Hepatocyte (in vitro differentiated cells): ENCODE results near the gene HBB. TPM values are rescaled to one million over a fixed set of nuclear protein-coding genes. Genes with fewer than 3 reads are reported as not detected.

Experiments
- DNase-seq: peaks from one replicate; pipeline ENCODE4 v3.0.0-alpha.2; 2016; ENCODE audit warnings: low spot score
- H2AFZ ChIP-seq: fragments of 200-600 bp; sonication (generic); 2 replicates; pipeline ENCODE4 v1.6.0; 2016; ENCODE audit warnings: antibody characterized with exemption, mild to moderate bottlenecking
- H3K27ac ChIP-seq: fragments of 200-600 bp; sonication (generic); 2 replicates; pipeline ENCODE4 v1.5.1; 2016; ENCODE audit warnings: mild to moderate bottlenecking
- H3K27me3 ChIP-seq: fragments of 200-600 bp; sonication (generic); 2 replicates; pipeline ENCODE4 v1.6.1; 2016
- H3K36me3 ChIP-seq: fragments of 200-600 bp; sonication (generic); replicated peaks from 2 replicates; pipeline ENCODE4 v1.5.1; 2016; ENCODE audit warnings: low read depth; ENCODE audit not compliant: insufficient read depth
- H3K4me1 ChIP-seq: fragments of 200-600 bp; sonication (generic); 2 replicates; pipeline ENCODE4 v1.5.1; 2016; ENCODE audit warnings: mild to moderate bottlenecking, moderate library complexity; ENCODE audit not compliant: insufficient read depth
- H3K4me2 ChIP-seq: fragments of 200-600 bp; sonication (generic); 2 replicates; pipeline ENCODE4 v1.6.0; 2016
- H3K4me3 ChIP-seq: fragments of 200-600 bp; sonication (generic); 2 replicates; pipeline ENCODE4 v1.5.1; 2016; ENCODE audit warnings: mild to moderate bottlenecking
- H3K79me2 ChIP-seq: fragments of 200-600 bp; sonication (generic); 2 replicates; pipeline ENCODE4 v1.6.0; 2017; ENCODE audit warnings: mild to moderate bottlenecking
- H3K9me2 ChIP-seq: fragments of 200-600 bp; sonication (generic); replicated peaks from 2 replicates; pipeline ENCODE4 v1.6.0; 2017; ENCODE audit warnings: mild to moderate bottlenecking; ENCODE audit not compliant: insufficient read depth
- H3K9me3 ChIP-seq: fragments of 200-600 bp; sonication (generic); 2 replicates; pipeline ENCODE4 v1.5.1; 2016; ENCODE audit warnings: low read depth, mild to moderate bottlenecking
- H4K20me1 ChIP-seq: fragments of 200-600 bp; sonication (generic); 2 replicates; pipeline ENCODE4 v1.6.0; 2016; ENCODE audit warnings: mild to moderate bottlenecking; ENCODE audit not compliant: insufficient read depth, poor library complexity, severe bottlenecking
- CTCF ChIP-seq: fragments of 200-600 bp; sonication (generic); IDR thresholded peaks from 2 replicates; pipeline ENCODE4 v1.5.1; 2016; ENCODE audit warnings: antibody characterized with exemption, mild to moderate bottlenecking; ENCODE audit not compliant: poor library complexity
- EZH2 ChIP-seq: fragments of 200-600 bp; sonication (generic); IDR thresholded peaks from 2 replicates; pipeline ENCODE4 v1.6.1; 2016; ENCODE audit warnings: antibody characterized with exemption, mild to moderate bottlenecking, borderline replicate concordance
- EZH2phosphoT487 ChIP-seq: fragments of 200-600 bp; sonication (generic); IDR thresholded peaks from one replicate; pipeline ENCODE4 v1.6.1; 2018; ENCODE audit warnings: antibody characterized with exemption, mild to moderate bottlenecking, low read depth, moderate library complexity; ENCODE audit not compliant: unreplicated experiment, severe bottlenecking
- WGBS: methylation state at CpG from one replicate; pipeline ENCODE4 v1.1.6; 2016; ENCODE audit warnings: low lambda C conversion rate; ENCODE audit errors: missing lambda C conversion rate; 5-methylcytosine and 5-hydroxymethylcytosine counted together
- polyA plus RNA-seq: library from polyadenylated mRNA; unstranded; fragments of >200 nt; fragmentation: Nextera tagmentation; extraction: Ambion mirVana; gene quantifications from 2 replicates; pipeline ENCODE4 v1.2.1, GENCODE V29; 2016
- total RNA-seq: library from RNA; depleted of rRNA; stranded (reverse); fragments of >200 nt; gene quantifications from 2 replicates; pipeline ENCODE4 v1.2.3, GENCODE V29; 2014

Gene HBB
- total and polyA plus RNA-seq, 2 experiments from 2014 or later: not detected

GRCh38 chr11:5229796-5230195 lies 2.9 kb upstream of the HBB start:
- Histone ChIP-seq H3K4me1 (no peaks in the 10 kb centered on the region), H3K9me2 (no peaks in the 10 kb centered on the region), H3K4me2 (no peak overlapping the region), H3K79me2 (no peaks in the 10 kb centered on the region), H3K27ac (no peak overlapping the region), H3K9me3 (no peaks in the 10 kb centered on the region), H3K27me3 (no peaks in the 10 kb centered on the region), H3K4me3 (no peak overlapping the region), H2AFZ (no peak overlapping the region), H4K20me1 (no peaks in the 10 kb centered on the region), H3K36me3 (no peaks in the 10 kb centered on the region)
- 88% methylated on average over 2 of the region's 2 CpGs for WGBS
- TF ChIP-seq EZH2phosphoT487 (no peak), EZH2 (no peak), CTCF (no peak)
- DNase-seq: no peak

GRCh38 chr11:5229356-5229755 lies 2.5 kb upstream of the HBB start:
- Histone ChIP-seq H3K4me3 (no peak overlapping the region), H3K9me3 (no peaks in the 10 kb centered on the region), H3K79me2 (no peaks in the 10 kb centered on the region), H3K4me2 (no peak overlapping the region), H3K4me1 (no peaks in the 10 kb centered on the region), H3K27me3 (no peaks in the 10 kb centered on the region), H4K20me1 (no peaks in the 10 kb centered on the region), H2AFZ (no peak overlapping the region), H3K36me3 (no peaks in the 10 kb centered on the region), H3K9me2 (no peaks in the 10 kb centered on the region), H3K27ac (no peak overlapping the region)
- no peak for DNase-seq
- 82% methylated on average over 1 of the region's 1 CpG for WGBS
- TF ChIP-seq CTCF (no peak), EZH2phosphoT487 (no peak), EZH2 (no peak)

DNA sequence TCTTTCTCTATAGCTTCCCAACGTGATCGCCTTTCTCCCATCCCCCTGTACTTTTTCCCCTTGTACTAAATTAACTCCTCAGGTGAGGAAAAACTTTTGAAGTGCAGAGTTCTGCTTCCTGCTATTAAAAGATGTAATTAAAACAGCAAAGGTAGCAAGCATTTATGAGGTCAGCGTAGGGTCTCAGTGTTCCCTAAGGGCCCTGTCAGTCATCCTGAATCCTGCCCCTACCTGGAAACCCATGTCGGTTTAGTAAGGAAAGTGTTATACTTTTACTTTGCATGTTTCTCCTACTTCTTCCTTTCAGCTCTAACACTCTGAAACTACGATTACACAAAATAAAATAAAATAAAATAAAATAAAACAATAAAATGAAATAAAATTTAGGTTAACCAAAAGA lies 1.3 kb upstream of the HBB start:
- Histone ChIP-seq H3K9me2 (no peaks in the 10 kb centered on the region), H3K4me1 (no peaks in the 10 kb centered on the region), H3K27ac (no peak overlapping the region), H2AFZ (no peak overlapping the region), H3K27me3 (no peaks in the 10 kb centered on the region), H3K9me3 (no peaks in the 10 kb centered on the region), H4K20me1 (no peaks in the 10 kb centered on the region), H3K4me3 (no peak overlapping the region), H3K36me3 (no peaks in the 10 kb centered on the region), H3K4me2 (no peak overlapping the region), H3K79me2 (no peaks in the 10 kb centered on the region)
- no peak for DNase-seq
- TF ChIP-seq EZH2phosphoT487 (no peak), CTCF (no peak), EZH2 (no peak)
- 76% methylated on average over 5 of the region's 5 CpGs for WGBS

DNA sequence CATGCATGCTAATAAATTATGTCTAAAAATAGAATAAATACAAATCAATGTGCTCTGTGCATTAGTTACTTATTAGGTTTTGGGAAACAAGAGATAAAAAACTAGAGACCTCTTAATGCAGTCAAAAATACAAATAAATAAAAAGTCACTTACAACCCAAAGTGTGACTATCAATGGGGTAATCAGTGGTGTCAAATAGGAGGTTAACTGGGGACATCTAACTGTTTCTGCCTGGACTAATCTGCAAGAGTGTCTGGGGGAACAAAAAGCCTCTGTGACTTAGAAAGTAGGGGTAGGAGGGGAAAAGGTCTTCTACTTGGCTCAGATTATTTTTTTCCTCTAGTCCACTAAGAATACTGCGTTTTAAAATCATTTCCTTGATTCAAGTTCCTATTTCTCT lies 810 bp upstream of the HBB start:
- no peaks in the 10 kb centered on the region for H3K9me3 ChIP-seq
- no peaks in the 10 kb centered on the region for H3K79me2 ChIP-seq
- H3K9me2 ChIP-seq: no peaks in the 10 kb centered on the region
- H3K36me3 ChIP-seq: no peaks in the 10 kb centered on the region
- TF ChIP-seq CTCF (no peak), EZH2phosphoT487 (no peak)
- no peak overlapping the region for H3K4me3 ChIP-seq
- no peak for DNase-seq
- H3K4me2 ChIP-seq: no peak overlapping the region
- H3K27me3 ChIP-seq: no peaks in the 10 kb centered on the region
- 70% methylated on average over 1 of the region's 1 CpG for WGBS
- H3K27ac ChIP-seq: no peak overlapping the region
- no peaks in the 10 kb centered on the region for H3K4me1 ChIP-seq
- H4K20me1 ChIP-seq: no peaks in the 10 kb centered on the region
- H2AFZ ChIP-seq: no peak overlapping the region
